ENCODE data around the gene MAST4. TPM values are rescaled to one million over a fixed set of nuclear protein-coding genes. Genes with fewer than 3 reads are reported as not detected.
A peak's percentile ranks its signal among the peaks of the same experiment; 100 is the strongest.
"Not testable (repeated sequence)": the region's sequence is repeated elsewhere in the genome, so short reads cannot be mapped to it uniquely, and the experiment has no call there.

MAST4 gene
- total RNA-seq, 1 experiment from 2014 or later: 10.9 TPM

DNA sequence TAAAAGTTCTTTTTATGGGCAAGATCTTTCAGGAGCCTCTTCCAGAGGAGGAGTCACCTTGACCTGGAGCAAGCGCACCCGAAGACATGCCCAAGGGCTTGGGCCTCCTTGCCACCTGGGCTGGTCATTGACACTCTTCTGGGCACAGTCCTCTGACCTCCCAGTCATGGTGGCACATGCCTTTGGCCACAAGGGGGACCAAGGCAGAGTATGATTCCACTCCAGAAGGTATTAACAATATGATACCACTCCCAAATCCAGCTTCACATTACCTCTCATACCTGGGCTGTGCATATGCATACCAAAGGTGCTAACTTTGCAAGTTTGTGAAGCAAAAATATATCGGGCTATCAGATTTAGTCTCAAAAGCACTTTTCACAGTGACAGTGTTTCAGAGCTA is 84.6 kb downstream of the MAST4 start:
- H3K4me1 Mint-ChIP-seq (ENCODE audit: low read depth, unreplicated experiment): no peaks in the 10 kb centered on the region
- no TSS peak for BruUV-seq (replicated peaks)
- CTCF ChIA-PET: interaction anchor here (0.5 kb wide), 1 partner anchor 37 kb away, joined by 3 read pairs; no protein-coding TSS in a partner anchor
- H3K36me3 Mint-ChIP-seq (ENCODE audit: insufficient read depth, unreplicated experiment): no peaks in the 10 kb centered on the region
- TF ChIP-seq, protein P1, sequence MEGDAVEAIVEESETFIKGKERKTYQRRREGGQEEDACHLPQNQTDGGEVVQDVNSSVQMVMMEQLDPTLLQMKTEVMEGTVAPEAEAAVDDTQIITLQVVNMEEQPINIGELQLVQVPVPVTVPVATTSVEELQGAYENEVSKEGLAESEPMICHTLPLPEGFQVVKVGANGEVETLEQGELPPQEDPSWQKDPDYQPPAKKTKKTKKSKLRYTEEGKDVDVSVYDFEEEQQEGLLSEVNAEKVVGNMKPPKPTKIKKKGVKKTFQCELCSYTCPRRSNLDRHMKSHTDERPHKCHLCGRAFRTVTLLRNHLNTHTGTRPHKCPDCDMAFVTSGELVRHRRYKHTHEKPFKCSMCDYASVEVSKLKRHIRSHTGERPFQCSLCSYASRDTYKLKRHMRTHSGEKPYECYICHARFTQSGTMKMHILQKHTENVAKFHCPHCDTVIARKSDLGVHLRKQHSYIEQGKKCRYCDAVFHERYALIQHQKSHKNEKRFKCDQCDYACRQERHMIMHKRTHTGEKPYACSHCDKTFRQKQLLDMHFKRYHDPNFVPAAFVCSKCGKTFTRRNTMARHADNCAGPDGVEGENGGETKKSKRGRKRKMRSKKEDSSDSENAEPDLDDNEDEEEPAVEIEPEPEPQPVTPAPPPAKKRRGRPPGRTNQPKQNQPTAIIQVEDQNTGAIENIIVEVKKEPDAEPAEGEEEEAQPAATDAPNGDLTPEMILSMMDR (IDR thresholded peaks at IDR 0.05; ENCODE audit: unreplicated experiment): no peak
- intact Hi-C loops (cut with micrococcal nuclease; ENCODE audit: unreplicated experiment): no loop called here
- H3K27me3 Mint-ChIP-seq (ENCODE audit: unreplicated experiment): peaks cover 82% of the 10 kb centered on the region
- DNase-seq: peak; percentile 3
- H3K27ac Mint-ChIP-seq (ENCODE audit: unreplicated experiment): no peak overlapping the region
- no peak overlapping the region for H3K4me3 Mint-ChIP-seq (ENCODE audit: low read depth, unreplicated experiment)
- no peaks in the 10 kb centered on the region for H3K9me3 Mint-ChIP-seq (ENCODE audit: low read depth, unreplicated experiment)

DNA sequence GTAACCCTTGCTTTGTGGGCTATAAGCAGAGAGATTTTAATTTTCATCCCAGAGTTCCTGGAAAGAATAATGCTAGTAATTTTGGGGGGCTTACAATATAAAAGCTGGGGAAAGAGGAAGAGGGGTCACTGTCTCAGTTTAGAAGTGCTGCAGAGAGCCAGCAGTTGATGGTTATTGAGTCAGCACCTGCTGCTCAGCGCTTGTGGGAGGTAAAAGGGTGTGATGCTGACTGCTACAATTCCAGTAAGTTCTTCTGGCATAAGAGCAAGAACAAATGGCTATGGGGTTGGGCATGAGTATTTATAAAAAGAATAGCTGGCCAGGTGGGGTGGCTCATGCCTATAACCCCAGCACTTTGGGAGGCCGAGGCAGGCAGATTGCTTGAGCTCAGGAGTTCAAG is 88.5 kb downstream of the MAST4 start:
- Mint-ChIP-seq H3K36me3 (ENCODE audit: insufficient read depth, unreplicated experiment) (no peaks in the 10 kb centered on the region), H3K9me3 (ENCODE audit: low read depth, unreplicated experiment) (no peaks in the 10 kb centered on the region), H3K4me3 (ENCODE audit: low read depth, unreplicated experiment) (no peak overlapping the region), H3K27me3 (ENCODE audit: unreplicated experiment) (peaks cover 61% of the 10 kb centered on the region), H3K27ac (ENCODE audit: unreplicated experiment) (no peak overlapping the region), H3K4me1 (ENCODE audit: low read depth, unreplicated experiment) (no peaks in the 10 kb centered on the region)
- intact Hi-C loops (cut with micrococcal nuclease; ENCODE audit: unreplicated experiment): no loop called here
- DNase-seq: no peak
- no TSS peak for BruUV-seq (replicated peaks)
- TF ChIP-seq, protein P1 (IDR thresholded peaks at IDR 0.05; ENCODE audit: unreplicated experiment): no peak
- CTCF ChIA-PET: no interaction called here

GRCh38 chr5:66689522-66690220 is 93.5 kb downstream of the MAST4 start:
- DNase-seq: no peak
- no TSS peak for BruUV-seq (replicated peaks)
- H3K4me1 Mint-ChIP-seq (ENCODE audit: low read depth, unreplicated experiment): no peaks in the 10 kb centered on the region
- TF ChIP-seq, protein P1 (IDR thresholded peaks at IDR 0.05; ENCODE audit: unreplicated experiment): no peak
- CTCF ChIA-PET: interaction anchor here (0.9 kb wide), 1 partner anchor 9 kb away, joined by 3 read pairs; no protein-coding TSS in a partner anchor
- H3K27me3 Mint-ChIP-seq (ENCODE audit: unreplicated experiment): peaks cover 71% of the 10 kb centered on the region
- no peak overlapping the region for H3K4me3 Mint-ChIP-seq (ENCODE audit: low read depth, unreplicated experiment)
- H3K27ac Mint-ChIP-seq (ENCODE audit: unreplicated experiment): no peak overlapping the region
- no peaks in the 10 kb centered on the region for H3K9me3 Mint-ChIP-seq (ENCODE audit: low read depth, unreplicated experiment)
- intact Hi-C loops (cut with micrococcal nuclease; ENCODE audit: unreplicated experiment): no loop called here
- no peaks in the 10 kb centered on the region for H3K36me3 Mint-ChIP-seq (ENCODE audit: insufficient read depth, unreplicated experiment)

- intact Hi-C loops (cut with micrococcal nuclease; ENCODE audit: unreplicated experiment): no loop called here
- peaks cover 2% of the 10 kb centered on the region for H3K9me3 Mint-ChIP-seq (ENCODE audit: low read depth, unreplicated experiment)
- H3K36me3 Mint-ChIP-seq (ENCODE audit: insufficient read depth, unreplicated experiment): no peaks in the 10 kb centered on the region
- H3K27ac Mint-ChIP-seq (ENCODE audit: unreplicated experiment): no peak overlapping the region
- no peaks in the 10 kb centered on the region for H3K4me1 Mint-ChIP-seq (ENCODE audit: low read depth, unreplicated experiment)
- H3K4me3 Mint-ChIP-seq (ENCODE audit: low read depth, unreplicated experiment): no peak overlapping the region
- no peak for DNase-seq
- TF ChIP-seq, protein P1 (IDR thresholded peaks at IDR 0.05; ENCODE audit: unreplicated experiment): no peak
- peaks cover 86% of the 10 kb centered on the region for H3K27me3 Mint-ChIP-seq (ENCODE audit: unreplicated experiment)
- BruUV-seq (replicated peaks): no TSS peak
- CTCF ChIA-PET: no interaction called here
These were observed 97.8 kb downstream of the MAST4 start for GRCh38 chr5:66694036-66694435.

- H3K4me1 Mint-ChIP-seq (ENCODE audit: low read depth, unreplicated experiment); H3K27ac Mint-ChIP-seq (ENCODE audit: unreplicated experiment); DNase-seq; intact Hi-C loops (cut with micrococcal nuclease; ENCODE audit: unreplicated experiment); CTCF ChIA-PET; H3K9me3 Mint-ChIP-seq (ENCODE audit: low read depth, unreplicated experiment); H3K36me3 Mint-ChIP-seq (ENCODE audit: insufficient read depth, unreplicated experiment); BruUV-seq (replicated peaks); H3K4me3 Mint-ChIP-seq (ENCODE audit: low read depth, unreplicated experiment): not testable (repeated sequence)
- peaks cover 78% of the 10 kb centered on the region for H3K27me3 Mint-ChIP-seq (ENCODE audit: unreplicated experiment)
These were observed 99.6 kb downstream of the MAST4 start for GRCh38 chr5:66695840-66696239.
